Erythroblast (primary cell): ENCODE data around the gene SNRPD2.
"Not testable (repeated sequence)": the region's sequence is repeated elsewhere in the genome, so short reads cannot be mapped to it uniquely, and the experiment has no call there.

Experiments used
- DNase-seq, 2 experiments: peaks; one replicate each; lab custom pipeline; 2025; lab: John Stamatoyannopoulos, UW
- GATA1 ChIP-seq: IDR thresholded peaks from 2 replicates; pipeline ENCODE4 v1.6.1; 2011; ENCODE audit warnings: low read depth, mild to moderate bottlenecking, control low read depth, low read length, moderate library complexity
- POLR2A ChIP-seq: IDR thresholded peaks from 2 replicates; pipeline ENCODE4 v1.6.1; 2011; ENCODE audit warnings: mild to moderate bottlenecking, low read length

Gene SNRPD2

DNA sequence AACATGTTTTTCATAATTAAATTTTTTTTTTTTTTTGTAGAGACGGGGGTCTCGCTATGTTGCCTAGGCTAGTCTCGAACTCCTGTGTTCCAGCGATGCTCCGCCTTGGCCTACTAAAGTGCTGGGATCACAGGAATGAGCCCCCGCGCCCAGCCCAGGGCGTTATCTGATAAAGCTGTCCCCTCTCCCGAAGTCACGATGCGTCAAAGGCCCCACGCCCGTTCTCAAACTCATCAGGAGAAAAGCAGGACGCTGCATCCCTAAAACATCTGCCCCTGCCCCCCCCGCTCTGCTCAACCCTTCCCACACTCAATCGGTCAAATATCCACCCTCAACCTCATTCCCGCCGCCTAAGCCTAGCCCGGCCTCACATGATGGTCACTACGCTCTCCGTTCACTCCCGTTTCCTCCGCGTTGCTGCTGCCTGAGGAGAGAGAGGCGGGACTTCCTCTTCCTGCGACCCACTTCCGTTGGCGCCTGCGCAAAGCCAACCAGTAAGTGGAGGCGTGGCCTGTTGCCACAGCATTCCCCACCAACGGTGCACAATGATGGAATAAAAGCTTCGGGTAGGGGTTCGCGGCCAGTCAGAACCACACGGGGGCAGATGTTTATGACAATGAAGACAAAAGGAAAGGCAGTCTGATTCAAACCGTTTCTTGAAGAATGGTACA lies at the start of gene SNRPD2:
Gene SNRPD2 (minus strand): TSS at position 438 of the 671 bp plus-strand sequence. CDS start 65 bp downstream, at position 373.
- DNase-seq = peak; percentile 96
- peak; percentile 93 for TF ChIP-seq POLR2A
- no peak for TF ChIP-seq GATA1

DNA sequence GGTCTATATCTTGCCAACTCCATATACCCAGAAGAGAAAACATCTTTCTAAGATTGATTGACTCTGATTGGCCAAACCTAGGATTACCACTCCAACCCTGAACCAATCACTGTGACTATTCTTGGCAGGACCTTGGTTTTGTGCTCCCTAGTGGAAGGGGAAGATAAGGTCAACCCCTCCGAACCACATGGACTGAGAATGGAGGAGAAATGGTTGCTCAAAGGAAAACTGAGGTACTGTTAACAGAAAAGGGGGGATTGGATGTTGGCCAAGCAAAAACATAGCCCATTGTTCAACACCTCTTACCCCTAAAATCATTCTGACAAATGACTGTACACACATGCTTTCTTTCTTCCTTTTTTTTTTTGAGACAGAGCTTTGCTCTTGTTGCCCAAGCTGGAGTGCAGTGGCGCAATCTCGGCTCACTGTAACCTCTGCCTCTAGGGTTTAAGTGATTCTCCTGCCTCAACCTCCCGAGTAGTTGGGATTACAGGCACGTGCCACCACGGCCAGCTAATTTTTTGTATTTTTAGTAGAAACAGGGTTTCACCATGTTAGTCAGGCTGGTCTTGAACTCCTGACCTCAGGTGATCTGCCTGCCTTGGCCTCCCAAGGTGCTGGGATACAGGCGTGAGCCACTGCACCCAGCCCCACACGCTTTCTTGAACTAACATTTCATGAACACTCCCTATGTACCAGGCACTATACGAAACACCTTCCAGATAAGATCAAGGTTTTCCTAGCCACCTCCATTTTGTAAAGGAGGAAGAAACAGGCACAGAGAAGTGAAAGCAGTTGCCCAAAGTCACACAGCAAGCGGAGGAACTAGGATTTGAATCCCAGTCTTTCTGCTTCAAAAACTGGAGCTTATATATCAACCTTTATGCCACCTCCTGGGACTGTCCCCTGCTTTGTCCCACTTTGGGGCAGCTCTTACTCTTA lies 48.0 kb upstream of the SNRPD2 start:
- no peak for TF ChIP-seq GATA1
- TF ChIP-seq POLR2A = no peak

GRCh38 chr19:45733160-45733810 lies 41.5 kb upstream of the SNRPD2 start, which contains the start of gene MEIOSIN:
TSS of gene MEIOSIN (plus strand) at chr19:45733439. CDS start at chr19:45735377, 1,938 bp downstream.
- no peak for DNase-seq
- no peak for TF ChIP-seq GATA1
- TF ChIP-seq POLR2A = no peak

More for the DNA sequence above, 48.0 kb upstream of the SNRPD2 start:
- DNase-seq = peak in 1 of 2 experiments; percentile 26

GRCh38 chr19:45730368-45731288 lies 38.9 kb upstream of the SNRPD2 start, which contains the start of gene FBXO46:
TSS of gene FBXO46 (minus strand) at chr19:45730896. CDS start at chr19:45713495, 17,401 bp downstream.
- TF ChIP-seq GATA1 (no peak), POLR2A (peak; percentile 75)
- DNase-seq = peak; percentile 96

- no peak for TF ChIP-seq GATA1
- no peak for TF ChIP-seq POLR2A
- DNase-seq = no peak
Measured at GRCh38 chr19:45729800-45730290, 38.1 kb upstream of the SNRPD2 start.

- DNase-seq = not testable (repeated sequence)
Measured at GRCh38 chr19:45728683-45729082, 36.9 kb upstream of the SNRPD2 start.

- DNase-seq = not testable (repeated sequence)
Measured at GRCh38 chr19:45720065-45720464, 28.3 kb upstream of the SNRPD2 start.

DNA sequence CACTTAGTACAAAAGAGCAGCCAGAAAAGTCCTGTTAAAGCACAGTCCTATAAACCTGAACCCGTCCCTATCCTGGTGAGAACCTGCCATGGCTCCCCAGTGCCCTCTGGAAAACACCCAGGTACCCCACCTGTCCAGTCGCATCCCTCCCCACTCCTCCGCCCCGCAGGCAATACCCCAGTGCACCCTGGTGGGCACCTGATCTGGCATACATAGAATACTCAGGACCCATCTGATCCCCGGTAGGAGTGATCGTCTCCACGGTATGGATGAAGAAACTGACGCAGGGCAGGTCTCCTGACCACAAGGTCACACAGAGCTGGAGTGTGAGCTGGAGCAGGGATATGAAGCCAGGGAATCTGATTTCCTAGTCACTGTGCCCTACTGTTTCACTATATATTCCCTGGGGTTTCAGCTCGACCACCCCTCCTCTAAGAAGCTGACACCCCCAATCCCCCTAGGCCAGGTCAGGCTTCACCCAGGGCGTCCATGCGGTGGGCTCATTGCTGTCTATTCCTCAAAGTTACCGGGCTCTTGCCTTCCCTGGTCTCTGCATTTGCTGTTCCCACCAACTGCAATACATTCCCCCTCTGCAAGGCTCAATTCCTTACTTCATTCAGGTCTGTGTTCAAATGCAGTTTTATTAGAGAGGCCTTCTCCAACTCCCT lies 26.4 kb upstream of the SNRPD2 start:
- DNase-seq = no peak
- TF ChIP-seq POLR2A (no peak), GATA1 (no peak)

GRCh38 chr19:45717131-45717982 lies 25.6 kb upstream of the SNRPD2 start:
- TF ChIP-seq GATA1 (no peak), POLR2A (peak; percentile 87)
- DNase-seq = peak; percentile 99

GRCh38 chr19:45716359-45717130 lies 24.8 kb upstream of the SNRPD2 start:
- peak; percentile 52 to 74 for DNase-seq
- TF ChIP-seq GATA1 (no peak), POLR2A (no peak)

DNA sequence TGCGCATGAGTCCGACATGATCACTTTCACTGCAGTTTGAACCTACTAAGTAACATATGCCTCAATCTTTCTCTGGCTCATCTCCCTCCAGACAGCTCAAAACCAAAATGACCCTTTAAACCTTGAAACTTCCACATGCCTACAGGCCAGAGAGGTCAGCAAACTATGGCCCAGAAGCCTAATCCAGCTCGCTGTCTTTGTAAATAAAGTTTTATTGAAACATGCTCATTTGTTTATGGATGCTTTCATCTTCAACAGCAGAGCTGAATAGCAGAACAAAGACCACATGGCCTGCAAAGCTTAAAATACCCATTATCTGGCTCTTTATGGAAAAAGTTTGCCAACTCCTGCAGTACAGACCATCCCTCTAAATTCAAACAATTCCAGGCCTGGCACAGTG lies 23.4 kb upstream of the SNRPD2 start:
- no peak for DNase-seq
- TF ChIP-seq POLR2A (no peak), GATA1 (no peak)

- DNase-seq = no peak
- TF ChIP-seq GATA1 = no peak
- TF ChIP-seq POLR2A = no peak
Measured at GRCh38 chr19:45713141-45713540, 21.4 kb upstream of the SNRPD2 start.
